Measurements from ENCODE around the gene KRT72. TPM values are rescaled to one million over a fixed set of nuclear protein-coding genes. Genes with fewer than 3 reads are reported as not detected.

KRT72 gene
- total RNA-seq, 1 experiment from 2014 or later, result 0.17 TPM

DNA sequence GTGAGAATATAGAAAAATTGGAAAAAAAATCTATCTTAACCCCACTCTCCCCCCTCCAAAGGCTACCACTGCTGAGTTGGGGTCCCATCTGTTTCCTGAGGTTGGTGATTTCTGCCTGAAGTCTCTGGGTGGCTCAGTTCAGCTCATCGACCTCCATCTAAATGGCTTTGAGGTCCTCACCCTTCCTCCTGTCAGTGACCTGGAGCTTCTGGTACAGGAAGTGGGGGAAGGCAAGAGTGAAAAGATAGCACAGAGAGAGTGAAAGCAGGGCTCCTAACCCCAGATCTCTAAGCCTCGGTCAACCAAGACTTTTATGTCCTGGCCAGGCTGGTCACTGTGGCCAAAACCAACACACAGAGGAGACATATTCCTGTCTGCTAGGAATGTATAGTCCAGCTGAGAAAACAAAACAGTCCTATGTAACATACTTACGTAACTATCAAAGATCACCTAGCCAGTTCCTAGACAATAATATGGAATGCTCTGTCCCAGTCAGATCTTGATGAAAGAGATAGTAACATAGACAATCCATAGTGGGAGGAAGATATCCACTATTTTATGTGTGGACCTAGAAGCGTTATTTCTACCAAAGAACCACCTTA, 29.4 kb upstream of the KRT72 start (continued):
- TF ChIP-seq SP1 (IDR thresholded peaks at IDR 0.05; ENCODE audit: low read depth) (no peak), SIN3A (IDR thresholded peaks at IDR 0.05; ENCODE audit: low read depth) (no peak), EZH2 (IDR thresholded peaks at IDR 0.05) (no peak), POLR2A (IDR thresholded peaks at IDR 0.05; ENCODE audit: borderline replicate concordance, extremely low read depth, insufficient read depth, insufficient read length) (no peak), POLR2AphosphoS5 (IDR thresholded peaks at IDR 0.05; ENCODE audit: low read depth, low read length) (no peak), CBX3 (IDR thresholded peaks at IDR 0.05; ENCODE audit: low read depth) (no peak), EZH2phosphoT487 (IDR thresholded peaks at IDR 0.05; ENCODE audit: borderline replicate concordance) (no peak), EGR1 (IDR thresholded peaks at IDR 0.05; ENCODE audit: low read depth) (no peak)
- TF ChIP-seq, protein P1, sequence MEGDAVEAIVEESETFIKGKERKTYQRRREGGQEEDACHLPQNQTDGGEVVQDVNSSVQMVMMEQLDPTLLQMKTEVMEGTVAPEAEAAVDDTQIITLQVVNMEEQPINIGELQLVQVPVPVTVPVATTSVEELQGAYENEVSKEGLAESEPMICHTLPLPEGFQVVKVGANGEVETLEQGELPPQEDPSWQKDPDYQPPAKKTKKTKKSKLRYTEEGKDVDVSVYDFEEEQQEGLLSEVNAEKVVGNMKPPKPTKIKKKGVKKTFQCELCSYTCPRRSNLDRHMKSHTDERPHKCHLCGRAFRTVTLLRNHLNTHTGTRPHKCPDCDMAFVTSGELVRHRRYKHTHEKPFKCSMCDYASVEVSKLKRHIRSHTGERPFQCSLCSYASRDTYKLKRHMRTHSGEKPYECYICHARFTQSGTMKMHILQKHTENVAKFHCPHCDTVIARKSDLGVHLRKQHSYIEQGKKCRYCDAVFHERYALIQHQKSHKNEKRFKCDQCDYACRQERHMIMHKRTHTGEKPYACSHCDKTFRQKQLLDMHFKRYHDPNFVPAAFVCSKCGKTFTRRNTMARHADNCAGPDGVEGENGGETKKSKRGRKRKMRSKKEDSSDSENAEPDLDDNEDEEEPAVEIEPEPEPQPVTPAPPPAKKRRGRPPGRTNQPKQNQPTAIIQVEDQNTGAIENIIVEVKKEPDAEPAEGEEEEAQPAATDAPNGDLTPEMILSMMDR (IDR thresholded peaks at IDR 0.05 in 2 of 3, conservative IDR thresholded peaks at IDR 0.05 in 1 of 3; ENCODE audit: borderline replicate concordance in 1 of 3, insufficient read depth in 1 of 3, low read depth in 2 of 3, low read length in 2 of 3), result no peak

DNA sequence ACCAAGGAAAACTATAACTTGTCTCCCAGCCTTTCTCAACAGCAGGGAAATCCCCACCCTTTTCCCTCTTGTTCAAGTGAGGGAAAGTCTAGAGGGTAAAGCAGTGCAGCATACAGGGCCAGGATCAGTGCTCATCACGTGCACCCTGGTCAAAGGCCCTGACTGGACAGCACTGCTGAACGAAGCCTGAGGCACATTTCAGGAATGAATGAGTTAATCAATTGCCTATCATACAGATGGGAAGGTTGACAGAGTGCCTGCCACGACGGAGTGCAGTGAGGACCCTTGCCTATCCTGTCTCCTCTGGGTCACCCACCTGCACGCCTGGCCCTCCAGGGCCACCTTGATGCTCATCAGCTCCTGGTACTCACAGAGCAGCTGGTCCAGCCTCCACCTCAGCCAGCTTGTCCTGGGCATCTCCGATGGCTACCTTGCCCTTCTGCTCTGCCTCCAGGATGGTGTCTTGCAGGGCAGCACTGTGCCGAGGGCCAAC, 28.8 kb upstream of the KRT72 start:
- H3K9me3 ChIP-seq (ENCODE audit: control insufficient read depth in 1 of 2, insufficient read depth in 1 of 2, low read depth in 1 of 2, low read length in 2 of 2), result no peaks in the 10 kb centered on the region
- BruUV-seq (replicated peaks), result no TSS peak
- H4K20me1 ChIP-seq (ENCODE audit: insufficient read depth), result no peaks in the 10 kb centered on the region
- no peak overlapping the region for H3K4me3 ChIP-seq (replicated peaks in 1 of 2; ENCODE audit: low read depth in 1 of 2, low read length in 2 of 2)
- TF ChIP-seq, protein P2, sequence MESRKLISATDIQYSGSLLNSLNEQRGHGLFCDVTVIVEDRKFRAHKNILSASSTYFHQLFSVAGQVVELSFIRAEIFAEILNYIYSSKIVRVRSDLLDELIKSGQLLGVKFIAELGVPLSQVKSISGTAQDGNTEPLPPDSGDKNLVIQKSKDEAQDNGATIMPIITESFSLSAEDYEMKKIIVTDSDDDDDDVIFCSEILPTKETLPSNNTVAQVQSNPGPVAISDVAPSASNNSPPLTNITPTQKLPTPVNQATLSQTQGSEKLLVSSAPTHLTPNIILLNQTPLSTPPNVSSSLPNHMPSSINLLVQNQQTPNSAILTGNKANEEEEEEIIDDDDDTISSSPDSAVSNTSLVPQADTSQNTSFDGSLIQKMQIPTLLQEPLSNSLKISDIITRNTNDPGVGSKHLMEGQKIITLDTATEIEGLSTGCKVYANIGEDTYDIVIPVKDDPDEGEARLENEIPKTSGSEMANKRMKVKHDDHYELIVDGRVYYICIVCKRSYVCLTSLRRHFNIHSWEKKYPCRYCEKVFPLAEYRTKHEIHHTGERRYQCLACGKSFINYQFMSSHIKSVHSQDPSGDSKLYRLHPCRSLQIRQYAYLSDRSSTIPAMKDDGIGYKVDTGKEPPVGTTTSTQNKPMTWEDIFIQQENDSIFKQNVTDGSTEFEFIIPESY (IDR thresholded peaks at IDR 0.05; ENCODE audit: extremely low read depth, insufficient replicate concordance, low read length), result no peak
- TF ChIP-seq POLR2A (IDR thresholded peaks at IDR 0.05; ENCODE audit: borderline replicate concordance, extremely low read depth, insufficient read depth, insufficient read length), result no peak
- TF ChIP-seq SP1 (IDR thresholded peaks at IDR 0.05; ENCODE audit: low read depth), result no peak
- TF ChIP-seq EZH2phosphoT487 (IDR thresholded peaks at IDR 0.05; ENCODE audit: borderline replicate concordance), result no peak
- no peak for TF ChIP-seq TCF7L2 (IDR thresholded peaks at IDR 0.05; ENCODE audit: borderline replicate concordance, extremely low read depth, insufficient read depth, insufficient read length)
- TF ChIP-seq SRF (IDR thresholded peaks at IDR 0.05; ENCODE audit: low read depth), result no peak
- TF ChIP-seq JUND (IDR thresholded peaks at IDR 0.05), result no peak
- no peak for TF ChIP-seq FOSL1 (IDR thresholded peaks at IDR 0.05; ENCODE audit: low read depth)
- TF ChIP-seq, protein P1 (IDR thresholded peaks at IDR 0.05 in 2 of 3, conservative IDR thresholded peaks at IDR 0.05 in 1 of 3; ENCODE audit: borderline replicate concordance in 1 of 3, insufficient read depth in 1 of 3, low read depth in 2 of 3, low read length in 2 of 3), result no peak
- no peak for TF ChIP-seq CEBPB (IDR thresholded peaks at IDR 0.05; ENCODE audit: low read depth)
- no peak for TF ChIP-seq RAD21 (IDR thresholded peaks at IDR 0.05; ENCODE audit: low read depth)
- H3K4me1 ChIP-seq (ENCODE audit: control insufficient read depth in 1 of 2, insufficient read depth in 2 of 2, low read length in 2 of 2), result no peaks in the 10 kb centered on the region
- no peak overlapping the region for H3K27ac ChIP-seq (ENCODE audit: low read depth, low read length)
- intact Hi-C loops (cut with micrococcal nuclease), result no loop called here
- no peaks in the 10 kb centered on the region for H3K27me3 ChIP-seq (ENCODE audit: insufficient read depth, low read length)
- H3K4me2 ChIP-seq (ENCODE audit: low read length), result no peak overlapping the region
- POLR2A ChIA-PET, result no interaction called here
- no peak overlapping the region for H3K9ac ChIP-seq (ENCODE audit: low read length)
- CTCF ChIA-PET, result interaction anchor here (0.6 kb wide), 1 partner anchor 238 kb away, joined by 3 read pairs; no protein-coding TSS in a partner anchor
- H3K79me2 ChIP-seq (ENCODE audit: insufficient read depth, low read length), result no peaks in the 10 kb centered on the region
- DNase-seq (ENCODE audit: low read depth, low spot score) (no peak), ATAC-seq (no peak)
- RAD21 ChIA-PET (ENCODE audit: low non-redundant PET in 1 of 2, low total read pairs in 2 of 2, uncharacterized antibody in 2 of 2, unreplicated experiment in 2 of 2), result no interaction called here
- H2AFZ ChIP-seq (ENCODE audit: low read depth, low read length, poor library complexity, severe bottlenecking), result no peak overlapping the region
- no peaks in the 10 kb centered on the region for H3K36me3 ChIP-seq (ENCODE audit: control insufficient read depth in 1 of 2, insufficient read depth in 2 of 2, low read length in 2 of 2)
- H3K9me2 ChIP-seq (ENCODE audit: insufficient read depth), result no peaks in the 10 kb centered on the region

Data from HCT116 (cell line).